Adrenal gland (tissue), 5 donors: Measurements from ENCODE around the gene CIDEC.

Experiments
- POLR2A ChIP-seq, 2 donors: fragments of 450-650 bp; IDR thresholded peaks; one replicate each; pipeline ENCODE4 v1.6.1; 2017; ENCODE audit warnings: antibody characterized with exemption in 2 of 2, mild to moderate bottlenecking in 2 of 2, moderate library complexity in 1 of 2
- TF ChIP-seq, protein P1 (sequence below), 6 experiments: fragments of 450-650 bp in 4 of 6; fragments of 200-600 bp in 2 of 6; sonication (generic) in 1 of 6; IDR thresholded peaks; 1 replicate in 5 of 6; 2 replicates in 1 of 6; pipeline versions ENCODE4 v1.5.1 to v1.8.0; 2016 to 2021; ENCODE audit warnings: antibody characterized with exemption in 6 of 6, mild to moderate bottlenecking in 2 of 6, moderate library complexity in 1 of 6
- donor health status: DM: no; HTN: no; CAD: no.

DNA sequence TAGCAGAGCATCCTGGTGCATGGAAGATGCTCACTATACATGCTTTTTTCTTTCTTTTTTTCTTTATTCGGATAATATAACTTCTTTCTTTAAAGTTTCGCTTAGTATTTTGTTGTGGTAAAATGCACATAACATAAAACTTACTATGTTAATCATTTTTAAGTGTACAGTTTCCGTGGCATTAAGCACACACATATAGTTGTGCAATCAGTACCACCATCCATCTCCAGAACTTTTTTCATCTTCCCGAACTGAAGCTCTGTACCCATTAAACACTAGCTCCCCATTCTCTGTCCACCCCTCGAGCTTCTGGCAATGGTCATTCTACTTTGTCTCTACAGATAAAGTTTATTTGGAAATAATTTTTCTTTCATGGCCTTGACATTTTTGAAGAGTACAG, 9.4 kb upstream of the CIDEC start:
- TF ChIP-seq, protein P1, sequence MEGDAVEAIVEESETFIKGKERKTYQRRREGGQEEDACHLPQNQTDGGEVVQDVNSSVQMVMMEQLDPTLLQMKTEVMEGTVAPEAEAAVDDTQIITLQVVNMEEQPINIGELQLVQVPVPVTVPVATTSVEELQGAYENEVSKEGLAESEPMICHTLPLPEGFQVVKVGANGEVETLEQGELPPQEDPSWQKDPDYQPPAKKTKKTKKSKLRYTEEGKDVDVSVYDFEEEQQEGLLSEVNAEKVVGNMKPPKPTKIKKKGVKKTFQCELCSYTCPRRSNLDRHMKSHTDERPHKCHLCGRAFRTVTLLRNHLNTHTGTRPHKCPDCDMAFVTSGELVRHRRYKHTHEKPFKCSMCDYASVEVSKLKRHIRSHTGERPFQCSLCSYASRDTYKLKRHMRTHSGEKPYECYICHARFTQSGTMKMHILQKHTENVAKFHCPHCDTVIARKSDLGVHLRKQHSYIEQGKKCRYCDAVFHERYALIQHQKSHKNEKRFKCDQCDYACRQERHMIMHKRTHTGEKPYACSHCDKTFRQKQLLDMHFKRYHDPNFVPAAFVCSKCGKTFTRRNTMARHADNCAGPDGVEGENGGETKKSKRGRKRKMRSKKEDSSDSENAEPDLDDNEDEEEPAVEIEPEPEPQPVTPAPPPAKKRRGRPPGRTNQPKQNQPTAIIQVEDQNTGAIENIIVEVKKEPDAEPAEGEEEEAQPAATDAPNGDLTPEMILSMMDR (IDR thresholded peaks at IDR 0.05), result no peak
- no peak for TF ChIP-seq POLR2A (IDR thresholded peaks at IDR 0.05)
